HEK293 (cell line): ENCODE results near the gene ZNF606.

Experiments used
- CTCF ChIA-PET: fragments of 350-600 bp; formaldehyde crosslinking; extraction: SDS; loops from one replicate; lab custom pipeline; 2021; ENCODE audit warnings: antibody characterized with exemption; lab: Yijun Ruan, JAX
- POLR2A ChIA-PET: fragments of 300-600 bp; formaldehyde crosslinking; extraction: SDS; loops from one replicate; lab custom pipeline; 2020; ENCODE audit warnings: antibody characterized with exemption, inconsistent platforms; lab: Yijun Ruan, JAX
- H3K27ac ChIP-seq: fragments of 200-500 bp; sonication (Bioruptor generic); 2 replicates; pipeline ENCODE4 v1.5.1; 2014; ENCODE audit warnings: low read depth, low read length, control low read depth, inconsistent platforms; ENCODE audit errors: extremely low read depth
- H3K36me3 ChIP-seq, 2 experiments: fragments of 200-500 bp in 1 of 2; sonication (Bioruptor generic) in 1 of 2; 1 replicate in 1 of 2; 2 replicates in 1 of 2; pipeline ENCODE4 v1.5.1; 2014 to 2017; ENCODE audit warnings: inconsistent platforms in 2 of 2, low read length in 2 of 2; ENCODE audit not compliant: control insufficient read depth in 2 of 2, insufficient read depth in 1 of 2
- H3K4me1 ChIP-seq: fragments of 200-500 bp; sonication (Bioruptor generic); 2 replicates; pipeline ENCODE4 v1.5.1; 2014; ENCODE audit warnings: mild to moderate bottlenecking, low read length, inconsistent platforms; ENCODE audit not compliant: control insufficient read depth, insufficient read depth
- H3K4me3 ChIP-seq: 2 replicates; pipeline ENCODE4 v1.5.1; 2011; ENCODE audit warnings: low read depth, mild to moderate bottlenecking, control low read depth, low read length, moderate library complexity
- H3K9me3 ChIP-seq: fragments of 200-500 bp; sonication (Bioruptor generic); 2 replicates; pipeline ENCODE4 v1.5.1; 2014; ENCODE audit warnings: low read depth, low read length, inconsistent platforms; ENCODE audit not compliant: control insufficient read depth, insufficient read depth
- KLF10 ChIP-seq: fragments of 450-650 bp; IDR thresholded peaks from 2 replicates; pipeline ENCODE4 v1.5.1; 2018; ENCODE audit warnings: missing biosample characterization, mild to moderate bottlenecking, missing genetic modification characterization
- SP3 ChIP-seq: fragments of 450-650 bp; formaldehyde crosslinking; IDR thresholded peaks from 2 replicates; pipeline ENCODE4 v1.5.1; 2016; ENCODE audit warnings: missing biosample characterization, missing genetic modification characterization
- YY2 ChIP-seq: fragments of 450-650 bp; formaldehyde crosslinking; IDR thresholded peaks from 2 replicates; pipeline ENCODE4 v1.5.1; 2016; ENCODE audit warnings: missing biosample characterization, missing genetic modification characterization
- ZIC2 ChIP-seq: fragments of 450-650 bp; formaldehyde crosslinking; IDR thresholded peaks from 2 replicates; pipeline ENCODE4 v1.5.1; 2016; ENCODE audit warnings: missing biosample characterization, missing genetic modification characterization
- ZNF211 ChIP-seq: fragments of 450-650 bp; formaldehyde crosslinking; IDR thresholded peaks from 2 replicates; pipeline ENCODE4 v1.5.1; 2016; ENCODE audit warnings: low read depth, missing biosample characterization, missing genetic modification characterization
- ZNF324 ChIP-seq: fragments of 450-650 bp; formaldehyde crosslinking; IDR thresholded peaks from 2 replicates; pipeline ENCODE4 v1.5.1; 2016; ENCODE audit warnings: missing biosample characterization, missing genetic modification characterization
- ZNF354C ChIP-seq: fragments of 450-650 bp; formaldehyde crosslinking; IDR thresholded peaks from 2 replicates; pipeline ENCODE4 v1.5.1; 2016; ENCODE audit warnings: missing biosample characterization, missing genetic modification characterization, low read depth, borderline replicate concordance
- ZNF521 ChIP-seq: fragments of 450-650 bp; formaldehyde crosslinking; IDR thresholded peaks from 2 replicates; pipeline ENCODE4 v1.5.1; 2017; ENCODE audit warnings: missing biosample characterization, mild to moderate bottlenecking, missing genetic modification characterization
- ZNF560 ChIP-seq: fragments of 450-650 bp; formaldehyde crosslinking; IDR thresholded peaks from 2 replicates; pipeline ENCODE4 v1.5.1; 2017; ENCODE audit warnings: missing biosample characterization, missing genetic modification characterization, borderline replicate concordance
- ZNF747 ChIP-seq: fragments of 450-650 bp; formaldehyde crosslinking; IDR thresholded peaks from 2 replicates; pipeline ENCODE4 v1.5.1; 2016; ENCODE audit warnings: missing biosample characterization, missing genetic modification characterization
- ZNF777 ChIP-seq: fragments of 450-650 bp; formaldehyde crosslinking; IDR thresholded peaks from 2 replicates; pipeline ENCODE4 v1.5.1; 2017; ENCODE audit warnings: missing biosample characterization, missing genetic modification characterization, borderline replicate concordance
- TF ChIP-seq, protein P1 (sequence below): fragments of 450-650 bp; formaldehyde crosslinking; IDR thresholded peaks from 2 replicates; pipeline ENCODE4 v1.5.1; 2016; ENCODE audit warnings: missing biosample characterization, missing genetic modification characterization
- TF ChIP-seq, protein P2 (sequence below): fragments of 450-650 bp; formaldehyde crosslinking; IDR thresholded peaks from 2 replicates; pipeline ENCODE4 v1.5.1; 2016; ENCODE audit warnings: missing biosample characterization, missing genetic modification characterization, low read depth
- TF ChIP-seq, protein P3 (sequence below): fragments of 450-650 bp; formaldehyde crosslinking; IDR thresholded peaks from 2 replicates; pipeline ENCODE4 v1.5.1; 2016; ENCODE audit warnings: missing biosample characterization, missing genetic modification characterization
- TF ChIP-seq, protein P4 (sequence below): fragments of 450-650 bp; formaldehyde crosslinking; IDR thresholded peaks from 2 replicates; pipeline ENCODE4 v1.5.1; 2016; ENCODE audit warnings: missing biosample characterization, missing genetic modification characterization

ZNF606 gene

DNA sequence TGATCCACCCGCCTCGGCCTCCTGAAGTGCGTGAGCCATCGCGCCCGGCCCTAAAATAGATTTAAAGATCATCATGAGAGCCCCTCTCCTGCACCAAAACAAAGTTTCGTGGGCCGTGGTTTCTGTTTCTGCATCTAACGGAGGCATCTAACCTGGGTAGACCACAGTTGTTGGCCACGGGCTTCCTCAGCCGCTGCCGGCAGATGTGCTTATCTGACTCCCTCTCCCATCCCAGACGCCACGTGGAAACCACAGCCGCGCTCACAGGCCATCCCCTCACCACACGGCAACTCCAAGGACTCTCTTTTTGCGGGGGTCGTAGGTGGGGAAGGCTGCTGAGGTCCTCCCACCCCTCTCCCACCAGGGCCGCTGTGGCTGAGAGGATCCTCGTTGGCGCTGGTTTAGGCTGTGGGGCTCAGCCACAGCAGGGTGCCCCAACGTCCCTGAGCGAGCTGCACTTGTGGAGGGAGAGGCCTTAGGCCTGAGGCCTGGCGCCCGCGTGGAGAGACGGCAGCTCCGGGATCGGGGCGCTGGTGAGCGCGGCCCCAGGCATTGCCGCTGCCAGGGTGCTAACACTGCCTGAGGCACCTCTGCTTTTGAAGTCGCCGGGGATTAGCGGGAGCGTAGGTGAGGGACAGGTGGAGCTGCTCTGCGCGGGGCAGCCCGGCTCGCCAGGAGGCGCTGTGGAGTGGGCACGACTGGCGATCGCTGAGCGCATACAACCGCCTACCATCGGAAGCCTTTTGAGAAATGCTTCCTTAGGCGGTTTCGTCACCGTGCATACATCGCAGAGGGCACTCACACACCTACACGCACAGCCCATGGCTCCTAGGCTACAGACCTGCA lies 40.1 kb upstream of the ZNF606 start:
- POLR2A ChIA-PET = no interaction called here

DNA sequence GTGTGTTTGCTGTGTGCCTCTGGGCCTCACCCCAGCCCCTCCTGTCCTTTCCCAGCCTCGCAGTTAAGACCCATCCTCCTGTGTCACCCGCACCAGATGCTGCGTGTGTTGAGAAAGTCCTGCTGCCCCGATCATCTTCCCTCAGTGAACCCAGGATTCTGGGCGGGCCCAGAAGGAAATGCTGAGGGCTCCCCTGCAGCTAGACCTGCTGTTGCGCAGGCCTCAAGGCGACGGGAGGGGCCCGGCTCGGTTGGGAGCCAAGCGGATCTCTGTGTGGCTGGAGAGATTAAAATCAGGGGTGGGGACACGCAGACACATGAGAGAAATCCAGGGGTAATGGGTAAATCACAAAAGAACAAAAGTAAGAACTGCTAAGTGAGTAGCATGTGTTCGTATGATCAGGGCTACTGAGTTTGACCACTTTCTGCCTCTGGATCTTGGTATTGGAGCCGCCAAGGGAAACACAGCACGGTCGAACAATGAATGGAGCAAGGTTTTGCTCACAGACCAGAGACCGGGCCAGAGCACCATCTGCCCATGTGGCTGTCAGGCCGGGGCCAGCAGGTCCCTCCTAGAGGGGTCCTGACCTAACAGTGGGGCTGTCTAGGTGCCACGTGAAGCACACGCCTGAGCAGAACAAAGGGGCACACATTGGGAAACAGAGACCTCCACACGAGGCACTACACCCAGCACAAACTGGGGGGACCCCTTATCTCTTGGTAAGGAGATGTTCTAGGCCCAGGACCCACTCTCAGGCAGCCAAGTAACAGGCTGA lies 38.3 kb upstream of the ZNF606 start:
- ChIA-PET CTCF (interaction anchor here (0.5 kb wide), 1 partner anchor 9 kb away, joined by 3 read pairs; no protein-coding TSS in a partner anchor), POLR2A (no interaction called here)
- no peaks in the 10 kb centered on the region for H3K4me1 ChIP-seq
- TF ChIP-seq ZIC2 (tag by site-specific recombination) = no peak
- TF ChIP-seq ZNF211 (tag by site-specific recombination) = no peak
- TF ChIP-seq, protein P1, sequence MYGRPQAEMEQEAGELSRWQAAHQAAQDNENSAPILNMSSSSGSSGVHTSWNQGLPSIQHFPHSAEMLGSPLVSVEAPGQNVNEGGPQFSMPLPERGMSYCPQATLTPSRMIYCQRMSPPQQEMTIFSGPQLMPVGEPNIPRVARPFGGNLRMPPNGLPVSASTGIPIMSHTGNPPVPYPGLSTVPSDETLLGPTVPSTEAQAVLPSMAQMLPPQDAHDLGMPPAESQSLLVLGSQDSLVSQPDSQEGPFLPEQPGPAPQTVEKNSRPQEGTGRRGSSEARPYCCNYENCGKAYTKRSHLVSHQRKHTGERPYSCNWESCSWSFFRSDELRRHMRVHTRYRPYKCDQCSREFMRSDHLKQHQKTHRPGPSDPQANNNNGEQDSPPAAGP (tag by site-specific recombination) = no peak
- TF ChIP-seq, protein P2, sequence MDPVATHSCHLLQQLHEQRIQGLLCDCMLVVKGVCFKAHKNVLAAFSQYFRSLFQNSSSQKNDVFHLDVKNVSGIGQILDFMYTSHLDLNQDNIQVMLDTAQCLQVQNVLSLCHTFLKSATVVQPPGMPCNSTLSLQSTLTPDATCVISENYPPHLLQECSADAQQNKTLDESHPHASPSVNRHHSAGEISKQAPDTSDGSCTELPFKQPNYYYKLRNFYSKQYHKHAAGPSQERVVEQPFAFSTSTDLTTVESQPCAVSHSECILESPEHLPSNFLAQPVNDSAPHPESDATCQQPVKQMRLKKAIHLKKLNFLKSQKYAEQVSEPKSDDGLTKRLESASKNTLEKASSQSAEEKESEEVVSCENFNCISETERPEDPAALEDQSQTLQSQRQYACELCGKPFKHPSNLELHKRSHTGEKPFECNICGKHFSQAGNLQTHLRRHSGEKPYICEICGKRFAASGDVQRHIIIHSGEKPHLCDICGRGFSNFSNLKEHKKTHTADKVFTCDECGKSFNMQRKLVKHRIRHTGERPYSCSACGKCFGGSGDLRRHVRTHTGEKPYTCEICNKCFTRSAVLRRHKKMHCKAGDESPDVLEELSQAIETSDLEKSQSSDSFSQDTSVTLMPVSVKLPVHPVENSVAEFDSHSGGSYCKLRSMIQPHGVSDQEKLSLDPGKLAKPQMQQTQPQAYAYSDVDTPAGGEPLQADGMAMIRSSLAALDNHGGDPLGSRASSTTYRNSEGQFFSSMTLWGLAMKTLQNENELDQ = no peak
- TF ChIP-seq ZNF560 (tag by site-specific recombination) = no peak
- no peak for TF ChIP-seq ZNF777 (tag by site-specific recombination)
- no peak for TF ChIP-seq ZNF747 (tag by site-specific recombination)
- TF ChIP-seq, protein P3, sequence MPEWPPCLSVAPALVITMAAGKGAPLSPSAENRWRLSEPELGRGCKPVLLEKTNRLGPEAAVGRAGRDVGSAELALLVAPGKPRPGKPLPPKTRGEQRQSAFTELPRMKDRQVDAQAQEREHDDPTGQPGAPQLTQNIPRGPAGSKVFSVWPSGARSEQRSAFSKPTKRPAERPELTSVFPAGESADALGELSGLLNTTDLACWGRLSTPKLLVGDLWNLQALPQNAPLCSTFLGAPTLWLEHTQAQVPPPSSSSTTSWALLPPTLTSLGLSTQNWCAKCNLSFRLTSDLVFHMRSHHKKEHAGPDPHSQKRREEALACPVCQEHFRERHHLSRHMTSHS (tag by site-specific recombination) = no peak
- TF ChIP-seq ZNF521 (tag by site-specific recombination) = no peak
- TF ChIP-seq ZNF354C (tag by site-specific recombination) = no peak
- no peak for TF ChIP-seq KLF10 (tag by site-specific recombination)
- no peak overlapping the region for H3K4me3 ChIP-seq
- H3K27ac ChIP-seq = no peak overlapping the region
- no peaks in the 10 kb centered on the region for H3K36me3 ChIP-seq
- no peaks in the 10 kb centered on the region for H3K9me3 ChIP-seq

More for the DNA sequence above, 40.1 kb upstream of the ZNF606 start:
- TF ChIP-seq ZNF560 (tag by site-specific recombination) (no peak), YY2 (no peak), SP3 (tag by site-specific recombination) (no peak), ZNF324 (tag by site-specific recombination) (no peak)
- TF ChIP-seq, protein P4, sequence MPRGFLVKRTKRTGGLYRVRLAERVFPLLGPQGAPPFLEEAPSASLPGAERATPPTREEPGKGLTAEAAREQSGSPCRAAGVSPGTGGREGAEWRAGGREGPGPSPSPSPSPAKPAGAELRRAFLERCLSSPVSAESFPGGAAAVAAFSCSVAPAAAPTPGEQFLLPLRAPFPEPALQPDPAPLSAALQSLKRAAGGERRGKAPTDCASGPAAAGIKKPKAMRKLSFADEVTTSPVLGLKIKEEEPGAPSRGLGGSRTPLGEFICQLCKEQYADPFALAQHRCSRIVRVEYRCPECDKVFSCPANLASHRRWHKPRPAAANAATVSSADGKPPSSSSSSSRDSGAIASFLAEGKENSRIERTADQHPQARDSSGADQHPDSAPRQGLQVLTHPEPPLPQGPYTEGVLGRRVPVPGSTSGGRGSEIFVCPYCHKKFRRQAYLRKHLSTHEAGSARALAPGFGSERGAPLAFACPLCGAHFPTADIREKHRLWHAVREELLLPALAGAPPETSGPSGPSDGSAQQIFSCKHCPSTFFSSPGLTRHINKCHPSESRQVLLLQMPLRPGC (tag by site-specific recombination) = no peak
- H3K36me3 ChIP-seq = no peaks in the 10 kb centered on the region
- H3K4me1 ChIP-seq = no peaks in the 10 kb centered on the region
- H3K9me3 ChIP-seq = no peaks in the 10 kb centered on the region
- CTCF ChIA-PET = interaction anchor here (0.7 to 1.1 kb wide), 2 partner anchors 23 to 36 kb away, joined by 3 read pairs; no protein-coding TSS in a partner anchor
- no peak overlapping the region for H3K4me3 ChIP-seq
- no peak overlapping the region for H3K27ac ChIP-seq
